T-helper 2 cell (primary cell): ENCODE measurements around the gene GSK3A.
"Not testable (repeated sequence)": the region's sequence is repeated elsewhere in the genome, so short reads cannot be mapped to it uniquely, and the experiment has no call there.

Experiments
- DNase-seq, 5 experiments: peaks; one replicate each; pipeline versions ENCODE4 v3.0.0 to v3.0.0-alpha.2; 2012 to 2022

The GSK3A gene

DNA sequence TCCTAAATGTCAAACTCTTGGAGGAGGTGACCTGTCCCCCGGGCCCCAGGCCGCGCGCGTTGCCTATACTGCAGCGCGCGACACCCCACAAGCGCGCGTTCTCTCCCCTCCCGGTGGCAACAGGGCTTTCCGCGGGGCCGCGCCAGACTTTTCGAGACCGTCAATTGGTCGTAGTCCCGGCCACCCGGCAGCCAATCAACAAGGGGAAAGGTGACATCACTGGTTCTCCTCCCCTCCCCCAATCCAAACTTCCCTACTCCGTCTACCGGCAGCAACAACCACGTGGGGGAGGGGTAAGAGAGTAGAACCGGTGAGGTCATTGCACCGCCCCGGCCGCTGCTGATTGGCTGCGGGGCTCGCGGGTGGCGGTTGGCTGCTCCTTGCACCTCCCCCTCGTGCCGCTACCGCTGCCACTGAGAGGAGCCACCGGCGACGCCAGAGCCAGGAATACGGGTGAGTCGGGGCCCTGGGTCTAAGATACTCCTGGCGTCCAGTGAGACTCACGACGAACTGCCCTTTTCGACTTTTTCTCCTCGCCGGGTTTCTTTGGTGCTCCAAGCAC lies 25.8 kb upstream of the GSK3A start:
- peak; percentile 91 to 100 (median 98) for DNase-seq

DNA sequence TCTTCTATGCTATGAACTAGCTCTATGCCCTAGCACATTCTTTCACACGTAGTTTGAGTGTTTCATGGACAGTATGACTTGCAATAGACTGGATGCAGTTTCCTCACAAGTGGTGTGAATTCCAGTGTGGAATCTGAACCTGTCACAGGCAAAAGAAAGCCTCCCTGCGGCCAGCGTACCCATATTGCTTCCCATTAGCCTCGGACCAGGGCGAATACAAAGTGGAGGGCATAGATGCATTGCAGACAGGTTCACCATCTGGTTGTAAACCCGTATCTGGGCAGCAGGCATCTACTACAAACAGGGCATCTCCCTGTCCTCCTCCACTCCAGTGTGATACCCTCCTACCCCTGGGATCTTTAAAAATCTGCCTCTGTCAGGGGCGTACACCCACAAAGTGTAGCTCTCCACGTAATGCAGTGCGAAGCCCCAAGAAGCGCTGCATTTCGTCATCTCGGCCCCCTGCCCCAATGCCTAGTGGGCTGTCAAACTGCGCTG lies 25.3 kb upstream of the GSK3A start:
- DNase-seq: no peak

DNA sequence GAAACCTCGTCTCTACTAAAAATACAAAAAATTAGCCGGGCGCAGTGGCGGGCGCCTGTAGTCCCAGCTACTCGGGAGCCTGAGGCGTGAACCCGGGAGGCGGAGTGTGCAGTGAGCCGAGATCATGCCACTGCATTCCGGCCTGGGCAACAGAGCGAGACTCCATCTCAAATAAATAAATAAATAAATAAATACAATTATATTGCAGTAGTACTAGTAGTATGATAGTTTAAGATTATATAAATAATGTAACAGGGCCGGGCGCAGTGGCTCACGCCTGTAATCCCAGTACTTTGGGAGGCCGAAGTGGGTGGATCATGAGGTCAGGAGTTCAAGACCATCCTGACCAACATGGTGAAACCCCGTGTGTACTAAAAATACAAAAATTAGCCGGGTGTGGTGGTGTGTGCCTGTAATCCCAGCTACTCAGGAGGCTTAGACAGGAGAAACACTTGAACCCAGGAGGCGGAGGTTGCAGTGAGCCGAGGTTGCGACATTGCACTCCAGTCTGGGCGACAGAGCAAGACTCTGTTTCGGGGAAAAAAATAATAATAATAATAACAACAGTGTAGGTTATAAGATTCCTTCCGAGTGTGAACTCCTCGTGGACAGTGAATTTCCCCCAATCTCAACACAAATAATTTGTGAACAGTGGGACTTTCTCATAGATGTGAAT lies 24.7 kb upstream of the GSK3A start:
- DNase-seq: not testable (repeated sequence)

DNA sequence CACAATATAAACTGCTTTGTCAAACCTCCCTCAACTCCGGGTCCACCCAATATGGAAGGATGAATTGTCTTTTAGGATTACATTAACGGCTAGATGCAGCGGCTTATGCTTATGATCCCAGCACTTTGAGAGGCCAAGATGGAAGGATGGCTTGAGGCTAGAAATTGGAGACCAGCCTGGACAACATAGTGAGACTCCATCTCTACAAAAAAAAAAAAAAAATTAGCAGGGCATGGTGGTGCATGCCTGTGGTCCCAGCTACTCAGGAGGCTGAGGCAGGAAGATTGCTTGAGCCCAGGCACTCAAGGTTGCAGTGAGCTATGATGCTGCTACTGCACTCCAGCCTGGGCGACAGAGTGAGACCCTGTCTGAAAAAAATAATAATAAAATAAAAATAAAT lies 23.7 kb upstream of the GSK3A start:
- DNase-seq: not testable (repeated sequence)

DNA sequence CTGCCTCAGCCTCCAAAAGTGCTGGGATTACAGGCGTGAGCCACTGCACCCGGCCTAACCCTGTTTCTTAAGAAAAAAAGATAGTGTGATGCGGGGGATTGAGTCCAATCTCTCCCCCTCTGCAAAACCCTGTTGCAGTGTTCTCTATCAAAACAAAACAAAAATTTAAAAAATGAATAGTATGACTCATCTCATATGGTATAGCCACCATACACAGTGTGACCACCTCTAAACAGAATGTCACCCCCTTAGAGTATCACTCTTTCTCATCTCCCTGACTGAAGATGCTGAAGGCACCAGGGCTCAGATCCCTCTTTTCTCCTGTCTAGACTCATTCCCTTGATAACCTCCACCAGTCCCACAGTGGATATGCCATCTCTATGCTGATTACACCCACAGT lies 19.4 kb upstream of the GSK3A start:
- DNase-seq: no peak

DNA sequence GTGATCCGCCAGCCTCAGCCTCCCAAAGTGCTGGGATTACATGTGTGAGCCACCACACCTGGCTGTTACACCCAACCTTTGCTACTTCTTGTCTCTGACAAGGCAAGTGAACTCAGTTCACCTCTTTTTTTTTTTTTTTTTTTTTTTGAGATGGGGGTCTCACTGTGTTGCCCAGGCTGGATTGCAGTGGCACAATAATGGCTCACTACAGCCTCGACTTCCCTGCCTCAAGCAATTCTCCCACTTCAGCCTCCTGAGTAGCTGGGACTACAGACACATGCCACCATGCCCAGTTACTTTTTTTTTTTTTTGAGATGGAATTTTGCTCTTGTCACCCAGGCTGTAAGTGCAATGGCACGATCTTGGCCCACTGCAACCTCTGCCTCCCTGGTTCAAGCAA lies 15.4 kb upstream of the GSK3A start:
- DNase-seq: not testable (repeated sequence)

DNA sequence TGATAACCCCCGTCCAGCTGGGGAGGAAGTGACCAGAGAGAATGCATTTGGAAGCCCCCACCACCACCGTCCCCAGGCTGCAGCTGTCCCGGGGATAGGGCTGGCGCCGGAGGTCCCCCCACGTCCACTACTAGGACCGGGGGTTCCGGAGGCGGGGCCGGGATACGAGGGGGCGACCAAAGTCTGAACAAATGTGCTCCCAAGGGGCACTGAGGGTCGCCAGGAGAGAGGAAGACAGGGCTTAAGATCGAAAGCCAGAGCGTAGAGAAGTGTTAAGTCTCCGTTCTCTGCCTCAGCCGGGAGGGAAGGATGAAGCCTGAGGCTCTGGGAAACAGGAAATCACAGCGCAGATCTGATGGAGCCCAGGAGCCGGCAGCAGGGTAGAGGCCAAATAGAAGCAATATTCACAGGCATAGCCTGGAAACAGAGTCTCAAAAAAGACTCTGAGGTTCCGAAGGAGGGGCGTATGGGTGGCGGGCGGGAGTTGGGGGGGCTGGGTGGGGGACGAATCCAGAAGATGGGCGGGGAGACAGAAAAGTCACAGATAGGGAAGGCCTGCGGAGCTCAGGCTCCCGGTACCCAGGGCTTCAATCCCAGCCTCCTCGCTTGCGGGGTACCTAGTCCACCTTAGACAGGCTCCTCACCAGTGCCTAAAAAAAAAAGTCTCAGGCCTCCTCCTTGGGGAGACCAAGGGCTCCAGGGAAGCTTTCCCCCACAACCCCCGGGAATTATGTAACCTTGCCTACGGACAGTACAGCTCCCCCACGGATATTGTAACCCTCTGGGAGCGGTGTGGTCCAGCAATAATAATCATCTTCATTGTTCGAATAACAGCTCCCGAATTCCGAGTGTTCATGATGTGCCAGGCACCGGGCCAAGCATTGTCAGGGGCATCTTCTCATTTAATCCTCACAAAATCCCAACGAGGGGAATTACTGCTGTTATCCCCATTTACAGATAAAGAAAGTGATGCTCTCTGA lies 13.7 kb upstream of the GSK3A start:
- no peak for DNase-seq

DNA sequence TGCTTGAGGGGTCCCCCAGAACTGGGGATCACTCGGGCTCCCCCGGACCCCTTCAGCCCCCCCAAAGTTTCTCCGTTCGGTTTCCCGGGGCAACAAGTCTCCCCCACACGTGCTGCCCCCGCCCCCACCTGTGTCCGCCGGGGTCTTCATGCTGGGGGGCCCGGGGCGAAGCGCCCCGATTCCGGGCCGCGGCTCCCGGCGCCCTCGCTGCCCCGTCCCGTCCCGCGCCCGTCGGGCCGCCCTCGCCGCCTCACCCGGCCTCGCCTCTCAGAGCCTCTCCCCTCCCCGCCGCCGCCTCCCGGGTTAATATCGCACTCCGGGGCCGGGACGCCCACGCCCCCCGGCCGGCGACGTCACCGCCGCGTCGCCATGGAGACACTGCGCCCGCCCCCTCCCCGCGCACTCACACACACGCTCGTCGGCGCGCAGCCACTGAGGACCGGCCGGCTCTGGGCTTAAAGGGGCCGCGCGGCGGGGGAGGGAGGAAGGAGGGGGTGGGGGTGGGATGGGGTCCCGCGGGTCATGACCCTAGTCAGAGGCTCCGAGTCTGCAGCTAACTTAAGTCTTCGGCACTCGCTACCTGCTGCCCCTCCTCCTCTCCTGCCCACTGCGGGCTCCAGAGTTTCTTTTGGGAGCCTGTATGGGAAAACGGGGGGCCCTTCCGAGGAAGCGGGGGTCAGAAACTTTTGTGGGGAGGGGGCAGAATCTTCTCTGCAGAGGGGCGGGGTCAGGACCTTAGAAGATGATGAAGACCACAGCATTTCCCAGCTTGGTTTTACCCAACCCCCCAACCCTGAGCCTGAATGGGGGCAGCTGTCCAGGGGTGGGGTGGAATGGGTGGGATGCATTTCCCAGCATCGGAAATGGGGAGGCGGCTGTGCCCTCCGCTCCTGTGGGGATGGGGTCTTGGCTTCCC lies 12.7 kb upstream of the GSK3A start, which contains the start of gene ERF:
Gene ERF (minus strand): TSS at position 279 of the 916 bp plus-strand sequence. CDS start 129 bp downstream, at position 150.
- DNase-seq: peak; percentile 88 to 94 (median 91)

DNA sequence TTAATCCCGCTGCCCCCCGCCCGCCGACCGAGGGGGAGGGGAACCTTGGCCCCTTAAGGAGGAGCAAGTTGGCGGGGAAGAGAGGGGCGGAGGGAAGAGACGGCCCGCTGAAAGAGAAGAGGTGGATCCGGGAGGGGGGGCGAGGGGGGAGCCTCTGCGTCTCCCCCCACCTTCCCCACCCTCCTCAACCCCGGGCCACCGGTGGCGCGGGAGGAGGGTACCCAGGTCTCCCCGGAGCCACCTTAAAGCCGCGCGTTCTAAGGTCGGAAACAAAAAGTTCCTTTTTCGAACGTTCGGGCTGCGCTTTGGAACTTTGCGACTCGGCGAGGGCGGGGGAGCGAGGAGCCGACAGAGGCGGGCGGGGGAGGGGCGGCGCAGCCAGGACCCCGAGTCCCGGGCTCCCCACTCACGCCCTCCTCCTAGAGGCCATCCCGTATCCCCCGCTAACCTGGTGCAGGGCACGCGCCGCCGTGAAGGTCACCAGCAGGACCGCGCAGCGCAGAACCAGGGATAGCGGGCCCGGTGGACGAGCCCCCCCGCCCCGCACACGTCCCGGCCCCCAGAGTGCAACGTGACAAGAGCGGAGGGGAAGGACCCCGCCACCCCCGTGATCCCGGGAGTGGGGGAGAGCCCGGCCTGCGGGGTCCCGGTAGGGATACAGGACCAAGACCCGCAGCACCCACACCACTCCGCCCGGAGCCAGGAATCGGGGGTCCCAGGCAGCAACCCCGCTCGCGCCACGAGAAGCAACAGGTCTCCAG lies 11.9 kb upstream of the GSK3A start:
- peak; percentile 51 to 82 (median 68) for DNase-seq

DNA sequence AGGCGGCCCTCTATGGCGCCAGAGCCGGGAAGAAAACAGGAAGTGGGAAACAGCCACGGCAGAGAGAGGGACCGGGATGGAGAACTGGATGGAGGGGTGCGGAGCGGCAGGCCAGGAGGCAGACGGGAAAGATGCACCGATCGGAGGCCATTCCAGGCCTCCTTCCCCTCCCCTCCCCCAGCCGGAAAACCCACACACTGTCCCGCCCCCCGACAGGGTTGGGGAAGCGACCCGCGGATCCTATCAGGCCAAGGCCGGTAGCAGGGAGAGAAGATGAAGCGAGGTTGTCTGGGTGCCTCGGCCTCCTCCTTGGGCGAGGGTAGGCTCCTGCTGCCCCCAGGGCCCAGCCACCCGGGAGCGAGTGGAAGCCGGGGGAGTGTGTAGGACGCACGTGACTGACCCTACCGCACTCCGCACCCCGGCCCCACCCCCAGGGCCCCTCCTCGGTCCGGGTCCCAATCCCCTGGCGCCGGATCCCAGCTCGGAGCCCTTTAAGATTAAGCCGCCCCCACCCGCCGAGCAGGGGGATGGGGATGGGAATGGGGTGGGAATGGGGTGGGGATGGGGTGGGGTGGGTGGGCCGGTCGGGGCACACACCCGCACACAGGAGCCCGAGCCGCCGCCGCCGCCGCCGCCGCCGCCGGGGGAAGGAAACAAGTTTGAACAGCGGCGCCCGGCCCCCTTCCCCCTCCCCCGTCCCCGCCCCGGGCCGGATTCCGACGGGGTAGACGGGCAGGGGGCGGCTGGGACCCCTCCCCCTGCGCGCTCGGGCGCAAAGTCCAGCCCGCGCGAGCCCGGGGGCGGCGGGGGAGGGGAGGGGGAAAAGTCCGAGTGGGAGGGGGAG lies 11.1 kb upstream of the GSK3A start:
- peak; percentile 44 to 70 (median 49) for DNase-seq

DNA sequence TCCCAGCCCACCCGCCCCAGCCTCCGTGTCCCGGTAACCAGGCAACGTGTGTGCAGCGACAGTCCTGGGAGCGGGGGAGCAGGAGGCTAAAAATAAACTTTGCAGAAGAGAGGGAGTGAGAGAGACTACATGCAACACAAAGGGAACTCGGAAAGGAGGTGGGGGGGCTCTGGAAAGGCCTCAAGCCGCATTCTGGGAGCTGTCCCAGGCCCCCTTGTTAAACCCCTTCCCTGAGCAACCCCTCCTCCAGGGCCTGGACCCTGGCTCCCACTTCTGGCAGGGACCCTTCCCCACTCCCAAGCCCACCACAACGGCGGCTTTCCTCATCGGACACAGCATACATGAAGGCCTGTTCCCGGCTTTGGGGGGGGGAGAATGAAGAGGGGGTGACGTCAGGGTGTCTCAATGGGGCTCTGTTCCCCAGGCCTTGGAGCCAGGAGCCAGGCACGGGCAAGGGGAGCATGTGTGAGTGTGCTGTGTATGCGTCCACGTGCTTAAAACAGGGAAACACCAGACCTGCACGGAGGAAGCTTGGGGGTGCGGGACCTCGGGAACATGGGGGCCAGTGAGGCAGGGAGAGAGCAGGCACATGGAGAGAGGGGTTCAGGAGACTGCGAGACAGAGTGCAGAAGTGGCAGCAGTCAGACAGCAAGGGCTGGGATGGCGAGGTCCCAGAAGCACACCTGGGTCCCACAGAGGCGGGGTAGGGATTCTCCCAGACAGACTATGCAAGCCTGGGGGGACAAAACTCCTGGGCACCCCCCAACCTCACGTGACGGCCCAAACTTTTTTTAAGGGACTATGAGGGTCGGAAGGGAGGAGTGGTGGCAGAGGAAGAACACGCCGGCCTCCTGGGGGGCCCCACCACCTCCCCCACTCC lies 10.2 kb upstream of the GSK3A start:
- no peak for DNase-seq

DNA sequence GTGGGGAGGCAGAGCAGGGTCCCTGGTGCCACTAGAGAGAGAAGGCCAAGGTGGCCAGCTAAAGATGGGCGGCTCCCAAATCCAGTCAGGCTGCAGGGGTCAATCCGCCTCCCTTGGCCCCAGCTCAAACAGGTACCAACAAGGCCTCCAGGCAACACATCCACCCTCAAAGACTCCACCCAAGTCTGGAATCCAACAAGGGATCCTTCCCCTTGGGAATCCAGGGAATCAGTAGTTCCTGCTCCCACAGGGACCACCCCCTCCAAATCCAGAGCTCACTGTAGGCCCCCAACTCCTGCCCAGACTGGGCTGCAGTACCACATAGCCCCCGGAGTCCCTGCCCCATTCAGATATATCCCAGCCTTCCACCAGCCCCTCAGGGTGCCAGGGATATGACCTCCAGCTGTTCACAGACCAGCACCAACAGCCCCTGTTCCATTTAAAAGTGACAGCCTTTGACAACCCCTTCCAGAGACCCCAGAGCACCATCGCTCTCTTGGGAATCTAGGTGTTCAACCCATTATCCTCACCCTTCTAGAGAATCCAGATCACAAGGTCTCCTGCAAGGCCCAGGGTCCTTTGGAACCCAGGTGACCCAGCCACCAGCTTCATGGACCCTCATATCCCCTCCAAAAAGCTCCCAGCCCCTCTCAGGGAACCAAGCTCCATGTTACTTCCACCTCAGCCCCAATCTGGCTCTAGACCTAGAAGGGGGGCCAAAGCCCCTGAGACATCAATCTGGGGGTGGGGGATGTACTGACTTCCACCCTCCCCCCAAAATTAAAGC lies 9.4 kb upstream of the GSK3A start:
- no peak for DNase-seq

DNA sequence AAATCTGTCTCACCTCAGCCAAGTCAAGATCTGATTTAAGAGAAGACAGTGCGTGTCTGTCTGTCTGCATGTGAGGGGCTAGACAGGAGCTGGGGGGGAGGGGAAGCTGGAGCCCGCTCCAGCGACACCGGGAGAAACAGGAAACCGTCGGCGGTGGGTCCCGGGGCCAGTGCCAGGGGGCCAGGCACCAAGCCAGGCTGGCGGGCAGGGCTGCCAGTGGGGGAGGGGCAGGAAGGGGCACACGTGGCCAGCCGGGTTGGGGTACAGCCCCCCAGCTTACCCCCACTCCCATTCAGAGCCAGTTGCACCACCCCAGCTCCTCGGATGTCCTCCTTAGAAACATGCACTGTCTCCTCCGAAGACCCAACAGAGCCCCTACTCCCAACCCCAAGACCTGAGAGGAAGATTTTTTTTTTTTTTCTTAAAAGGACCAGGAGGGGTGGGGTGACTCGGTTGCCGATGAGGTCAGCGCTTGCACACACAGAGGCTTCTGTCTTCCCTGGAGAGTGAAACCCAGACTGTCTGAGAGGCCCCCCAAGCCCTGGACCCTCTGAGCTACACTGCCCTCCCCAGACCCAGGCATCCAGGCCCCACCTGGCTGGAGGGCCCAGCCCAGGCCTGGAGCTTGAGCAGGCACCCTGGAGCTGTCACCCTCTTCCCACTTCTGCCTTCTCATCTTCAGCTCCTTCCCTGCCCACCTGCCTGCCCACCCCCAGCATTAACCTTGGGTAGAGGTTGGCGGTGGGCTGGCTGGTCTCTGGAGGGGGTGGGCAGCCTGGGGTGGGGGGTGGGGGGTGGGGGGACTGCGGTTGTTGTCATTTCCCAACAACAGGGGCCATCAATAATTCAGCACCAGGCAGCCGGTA lies 8.5 kb upstream of the GSK3A start:
- no peak for DNase-seq

DNA sequence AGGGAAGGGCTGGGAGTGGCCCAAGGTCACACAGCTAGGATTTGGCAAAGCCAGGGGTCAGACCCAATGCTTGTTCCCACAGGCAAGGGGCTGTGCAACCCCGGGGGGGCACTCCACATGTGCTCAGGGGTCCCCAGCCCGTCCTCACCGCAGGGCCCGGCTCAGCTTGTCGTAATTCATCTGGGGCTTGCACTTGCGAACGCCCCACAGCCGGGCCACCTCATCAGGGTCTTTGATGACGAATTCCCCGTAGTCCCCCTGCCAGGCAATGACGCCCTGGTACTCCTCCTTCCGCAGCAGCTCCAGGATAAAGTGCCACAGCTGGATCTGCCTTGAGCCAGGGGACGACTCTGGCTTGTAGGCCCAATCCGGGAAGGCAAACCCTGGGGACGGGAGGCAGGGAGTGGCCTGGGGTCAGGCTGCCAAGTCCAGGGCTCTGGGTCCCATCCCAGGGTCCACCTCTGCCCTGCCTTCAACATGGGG lies 7.8 kb upstream of the GSK3A start:
- DNase-seq: no peak

DNA sequence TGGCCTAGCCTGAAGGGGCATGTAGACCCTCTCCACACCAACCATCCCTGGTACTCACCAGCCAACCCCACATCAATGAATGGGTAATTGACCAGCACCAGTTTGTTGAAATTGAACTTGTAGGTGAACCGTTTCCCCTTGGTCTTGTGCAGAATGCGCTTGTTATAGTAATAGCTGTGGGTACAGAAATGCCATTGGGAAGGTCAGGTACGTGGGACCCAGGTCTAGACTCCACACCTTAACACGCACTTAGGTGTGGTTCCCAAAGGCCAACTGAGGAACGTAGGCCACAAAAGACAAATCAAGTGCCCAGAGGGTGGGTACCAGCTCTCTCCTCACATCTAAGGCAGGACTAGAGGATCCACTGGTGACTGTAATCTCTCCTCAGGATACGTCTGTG lies 7.4 kb upstream of the GSK3A start:
- no peak for DNase-seq

DNA sequence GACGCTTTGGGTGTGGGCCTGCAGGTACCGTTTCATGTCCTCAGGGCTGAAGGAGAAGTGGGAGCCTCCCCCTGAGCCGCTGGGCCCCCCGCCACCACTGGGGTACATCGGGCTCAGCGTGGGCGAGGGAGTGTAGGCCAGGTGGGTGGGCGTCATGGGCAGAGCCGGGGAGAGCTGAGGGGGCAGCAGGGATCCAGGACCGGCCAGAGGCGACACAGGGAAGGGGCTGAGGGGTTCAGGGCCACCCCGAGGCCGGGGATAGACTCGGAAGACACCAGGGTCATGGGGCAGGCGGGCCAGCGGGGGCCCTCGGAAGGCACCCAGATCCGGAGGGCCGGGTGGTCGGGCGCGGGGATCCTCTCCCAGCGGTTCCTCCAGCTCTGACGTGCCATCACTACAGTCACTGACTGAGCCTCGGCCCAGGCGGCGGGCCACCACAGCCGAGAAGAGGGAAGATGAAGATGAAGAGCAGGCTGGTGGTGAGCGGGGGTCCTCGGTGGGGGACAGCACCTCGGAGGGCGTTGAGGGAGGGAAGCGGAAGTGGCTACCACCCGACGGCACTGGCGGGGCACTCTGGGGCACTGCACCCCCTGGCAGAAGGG lies 6.8 kb upstream of the GSK3A start:
- no peak for DNase-seq
